B cell (primary cell): ENCODE results near the gene MGAT5. TPM values are rescaled to one million over a fixed set of nuclear protein-coding genes. Genes with fewer than 3 reads are reported as not detected.

ENCODE experiments used
- ATAC-seq: fragments of 200-7000 bp; cut with Tn5 transposase; one replicate; pipeline ENCODE4 v1.10.0; 2021; ENCODE audit warnings: low read depth, mild to moderate bottlenecking, moderate number of reproducible peaks, moderate library complexity
- CTCF ChIA-PET: fragments of 350-600 bp; sonication (Branson Sonifier 250); formaldehyde crosslinking; loops from one replicate; lab custom pipeline; 2021; ENCODE audit warnings: antibody characterized with exemption, inconsistent platforms; lab: Charles Lee
- POLR2A ChIA-PET: fragments of 350-600 bp; sonication (Branson Sonifier 250); formaldehyde crosslinking; loops from one replicate; lab custom pipeline; 2021; ENCODE audit warnings: antibody characterized with exemption; lab: Charles Lee
- DNase-seq: peaks from one replicate; pipeline ENCODE4 v3.0.0; 2013
- H2AFZ ChIP-seq: 2 replicates; pipeline ENCODE4 v1.6.1; 2012; ENCODE audit warnings: mild to moderate bottlenecking, low read depth, low read length; ENCODE audit not compliant: insufficient read depth, poor library complexity, severe bottlenecking
- H3K27ac ChIP-seq, 2 donors: 1 replicate in 1 of 2; 2 replicates in 1 of 2; pipeline ENCODE4 v1.5.1; 2012 to 2013; ENCODE audit warnings: low read length in 2 of 2, mild to moderate bottlenecking in 2 of 2, moderate library complexity in 1 of 2
- H3K27me3 ChIP-seq, 4 experiments: fragments of 200-600 bp in 1 of 4; sonication (generic) in 1 of 4; replicated peaks in 1 of 4; 1 replicate in 2 of 4; 2 replicates in 2 of 4; pipeline versions ENCODE4 v1.6.1 to v1.7.0; 2013 to 2016; ENCODE audit warnings: low read length in 3 of 4, mild to moderate bottlenecking in 2 of 4, mixed read lengths in 1 of 4, moderate library complexity in 1 of 4; ENCODE audit not compliant: insufficient read depth in 4 of 4, control insufficient read depth in 3 of 4; ENCODE audit errors: control extremely low read depth in 1 of 4
- H3K36me3 ChIP-seq, 2 experiments: replicated peaks in 1 of 2; 1 replicate in 1 of 2; 2 replicates in 1 of 2; pipeline versions ENCODE4 v1.6.1 to v1.7.1; 2013; ENCODE audit warnings: low read length in 1 of 2; ENCODE audit not compliant: insufficient read depth in 2 of 2, control insufficient read depth in 1 of 2; ENCODE audit errors: control extremely low read depth in 1 of 2, extremely low read depth in 1 of 2
- H3K4me1 ChIP-seq, 2 donors: fragments of 200-600 bp in 1 of 2; sonication (generic) in 1 of 2; 1 replicate in 1 of 2; 2 replicates in 1 of 2; pipeline versions ENCODE4 v1.5.1 to v1.6.1; 2013 to 2017; ENCODE audit warnings: low read length in 2 of 2; ENCODE audit not compliant: control insufficient read depth in 2 of 2, insufficient read depth in 2 of 2
- H3K4me2 ChIP-seq: replicated peaks from 2 replicates; pipeline ENCODE3; 2012; ENCODE audit warnings: mild to moderate bottlenecking, low read depth, low read length; ENCODE audit not compliant: poor library complexity, severe bottlenecking
- H3K4me3 ChIP-seq, 5 experiments: fragments of 200-600 bp in 1 of 5; sonication (generic) in 1 of 5; 1 replicate in 3 of 5; 2 replicates in 2 of 5; pipeline versions ENCODE4 v1.5.1 to v1.7.0; 2011 to 2016; ENCODE audit warnings: low read length in 4 of 5, mild to moderate bottlenecking in 4 of 5, low read depth in 2 of 5, control low read depth in 1 of 5, moderate library complexity in 1 of 5; ENCODE audit not compliant: insufficient read depth in 1 of 5; ENCODE audit errors: control extremely low read depth in 1 of 5, extremely low read depth in 1 of 5
- H3K79me2 ChIP-seq: fragments of 200-600 bp; sonication (generic); one replicate; pipeline ENCODE4 v1.6.0; 2016; ENCODE audit warnings: low read length; ENCODE audit not compliant: control insufficient read depth, insufficient read depth
- H3K9ac ChIP-seq: fragments of 200-600 bp; sonication (generic); 2 replicates; pipeline ENCODE4 v1.6.1; 2017; ENCODE audit warnings: mild to moderate bottlenecking, low read length, moderate library complexity
- H3K9me3 ChIP-seq, 3 donors: one replicate each; pipeline versions ENCODE4 v1.6.1 to v1.7.1; 2013; ENCODE audit warnings: low read length in 2 of 3; ENCODE audit not compliant: control insufficient read depth in 2 of 3, insufficient read depth in 1 of 3; ENCODE audit errors: control extremely low read depth in 1 of 3
- H4K20me1 ChIP-seq: 2 replicates; pipeline ENCODE4 v1.6.0; 2012; ENCODE audit warnings: mild to moderate bottlenecking, low read length; ENCODE audit not compliant: insufficient read depth, control insufficient read depth, poor library complexity, severe bottlenecking
- H3K27ac Mint-ChIP-seq: one replicate; pipeline ENCODE4 v1.8.0; 2021; ENCODE audit warnings: mixed read lengths
- H3K27me3 Mint-ChIP-seq: one replicate; pipeline ENCODE4 v1.8.0; 2021; ENCODE audit warnings: mixed read lengths
- H3K4me1 Mint-ChIP-seq: one replicate; pipeline ENCODE4 v1.8.0; 2021; ENCODE audit warnings: mixed read lengths
- H3K4me3 Mint-ChIP-seq: one replicate; pipeline ENCODE4 v1.8.0; 2021; ENCODE audit warnings: mixed read lengths
- H3K9me3 Mint-ChIP-seq: one replicate; pipeline ENCODE4 v1.8.0; 2022; ENCODE audit warnings: mixed read lengths; ENCODE audit not compliant: insufficient read depth
- CTCF ChIP-seq: fragments of 200-600 bp; IDR thresholded peaks from one replicate; pipeline ENCODE4 v1.8.0; 2022; ENCODE audit warnings: antibody characterized with exemption, mild to moderate bottlenecking
- EZH2 ChIP-seq: IDR thresholded peaks from 2 replicates; pipeline ENCODE4 v1.6.1; 2012; ENCODE audit warnings: borderline replicate concordance, low read depth, mild to moderate bottlenecking, moderate library complexity, low read length; ENCODE audit not compliant: insufficient read depth, poor library complexity, severe bottlenecking
- WGBS: methylation state at CpG from one replicate; pipeline ENCODE4 v1.1.5; 2013; ENCODE audit warnings: missing lambda C conversion rate; ENCODE audit not compliant: insufficient coverage; 5-methylcytosine and 5-hydroxymethylcytosine counted together
- intact Hi-C: fragments of 100-400 bp; cut with micrococcal nuclease; formaldehyde crosslinking; loops from one replicate; pipeline ENCODE4 v1.10.0; 2022
- polyA plus RNA-seq: library from polyadenylated mRNA; depleted of rRNA; stranded (reverse); fragments of >200 nt; gene quantifications from 2 replicates; pipeline ENCODE4 v1.2.3, GENCODE V29; 2012
- total RNA-seq, 2 donors: library from RNA; stranded (reverse); fragments of 120-200 nt in 1 of 2; gene quantifications; 1 replicate in 1 of 2; 2 replicates in 1 of 2; pipeline versions ENCODE4 v1.2.3 to v1.2.4, GENCODE V29; 2013 to 2022

MGAT5 gene
- total and polyA plus RNA-seq, 2 donors (not counting 1 experiment from before 2014, with no cell fraction given) = 27.2 to 184 TPM

- no peaks in the 10 kb centered on the region for H3K9me3 ChIP-seq
- Mint-ChIP-seq H3K4me1 (no peaks in the 10 kb centered on the region), H3K27me3 (no peaks in the 10 kb centered on the region), H3K4me3 (no peak overlapping the region), H3K9me3 (no peaks in the 10 kb centered on the region), H3K27ac (no peak overlapping the region)
- H3K9ac ChIP-seq = no peak overlapping the region
- ATAC-seq (no peak), DNase-seq (no peak)
- H3K4me2 ChIP-seq = no peak overlapping the region
- no peak overlapping the region for H3K27ac ChIP-seq
- H2AFZ ChIP-seq = no peak overlapping the region
- H3K4me3 ChIP-seq = no peak overlapping the region
- no peaks in the 10 kb centered on the region for H3K27me3 ChIP-seq
- ChIA-PET CTCF (interaction anchor here (1.3 to 1.4 kb wide), 2 partner anchors 21 to 452 kb away, joined by 3 read pairs; no protein-coding TSS in a partner anchor), POLR2A (no interaction called here)
- intact Hi-C loops = no loop called here
- WGBS = 97% methylated on average over 6 of the region's 8 CpGs
- peaks cover 0 to 93% of the 10 kb centered on the region in 2 experiments for H3K36me3 ChIP-seq
- TF ChIP-seq EZH2 (no peak), CTCF (no peak)
- peaks cover 71% of the 10 kb centered on the region for H4K20me1 ChIP-seq
- H3K79me2 ChIP-seq = no peaks in the 10 kb centered on the region
- H3K4me1 ChIP-seq = no peaks in the 10 kb centered on the region
Measured at GRCh38 chr2:134446383-134447017, 192.6 kb downstream of the MGAT5 start.

GRCh38 chr2:134447669-134448068 is 193.8 kb downstream of the MGAT5 start:
- Mint-ChIP-seq H3K4me1 (no peaks in the 10 kb centered on the region), H3K9me3 (no peaks in the 10 kb centered on the region), H3K27ac (no peak overlapping the region), H3K4me3 (no peak overlapping the region), H3K27me3 (no peaks in the 10 kb centered on the region)
- Histone ChIP-seq H3K79me2 (no peaks in the 10 kb centered on the region), H3K4me2 (no peak overlapping the region), H3K9me3 (no peaks in the 10 kb centered on the region), H2AFZ (no peak overlapping the region), H3K4me1 (no peaks in the 10 kb centered on the region), H3K27me3 (no peaks in the 10 kb centered on the region), H3K4me3 (no peak overlapping the region), H4K20me1 (peaks cover 59% of the 10 kb centered on the region), H3K9ac (no peak overlapping the region), H3K36me3 (peaks cover 0 to 90% of the 10 kb centered on the region in 2 experiments), H3K27ac (no peak overlapping the region)
- CTCF ChIA-PET = interaction anchor here (1.3 kb wide), 1 partner anchor 561 kb away, joined by 4 read pairs; no protein-coding TSS in a partner anchor
- TF ChIP-seq EZH2 (no peak), CTCF (no peak)
- DNase-seq (no peak), ATAC-seq (no peak)
- POLR2A ChIA-PET = no interaction called here
- intact Hi-C loops = no loop called here
- 93% methylated on average over 4 of the region's 4 CpGs for WGBS
